Measurements from ENCODE around the gene ASTN2.

DNA sequence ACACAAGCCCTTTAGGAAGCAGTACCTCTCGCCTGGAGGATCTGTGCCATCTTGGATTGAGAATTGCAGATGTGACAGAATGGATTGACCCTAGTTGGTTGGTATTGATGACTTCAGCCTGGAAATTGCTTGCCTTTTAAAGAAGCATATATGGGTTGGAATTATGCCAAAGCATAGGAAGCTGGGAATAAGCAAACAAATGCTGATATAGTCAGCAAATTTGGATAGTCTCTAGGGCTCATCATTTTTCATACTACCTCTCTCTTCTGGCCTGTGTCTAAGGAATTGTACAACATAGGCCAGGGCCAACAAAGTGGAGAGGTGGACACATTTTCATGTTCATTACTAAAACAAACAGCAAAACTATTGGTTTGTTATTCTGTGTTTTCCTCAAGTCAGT, 714.6 kb downstream of the ASTN2 start:
- TF ChIP-seq, protein P1, sequence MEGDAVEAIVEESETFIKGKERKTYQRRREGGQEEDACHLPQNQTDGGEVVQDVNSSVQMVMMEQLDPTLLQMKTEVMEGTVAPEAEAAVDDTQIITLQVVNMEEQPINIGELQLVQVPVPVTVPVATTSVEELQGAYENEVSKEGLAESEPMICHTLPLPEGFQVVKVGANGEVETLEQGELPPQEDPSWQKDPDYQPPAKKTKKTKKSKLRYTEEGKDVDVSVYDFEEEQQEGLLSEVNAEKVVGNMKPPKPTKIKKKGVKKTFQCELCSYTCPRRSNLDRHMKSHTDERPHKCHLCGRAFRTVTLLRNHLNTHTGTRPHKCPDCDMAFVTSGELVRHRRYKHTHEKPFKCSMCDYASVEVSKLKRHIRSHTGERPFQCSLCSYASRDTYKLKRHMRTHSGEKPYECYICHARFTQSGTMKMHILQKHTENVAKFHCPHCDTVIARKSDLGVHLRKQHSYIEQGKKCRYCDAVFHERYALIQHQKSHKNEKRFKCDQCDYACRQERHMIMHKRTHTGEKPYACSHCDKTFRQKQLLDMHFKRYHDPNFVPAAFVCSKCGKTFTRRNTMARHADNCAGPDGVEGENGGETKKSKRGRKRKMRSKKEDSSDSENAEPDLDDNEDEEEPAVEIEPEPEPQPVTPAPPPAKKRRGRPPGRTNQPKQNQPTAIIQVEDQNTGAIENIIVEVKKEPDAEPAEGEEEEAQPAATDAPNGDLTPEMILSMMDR (IDR thresholded peaks at IDR 0.05 in 2 of 3, conservative IDR thresholded peaks at IDR 0.05 in 1 of 3; ENCODE audit: borderline replicate concordance in 1 of 3, insufficient read depth in 1 of 3, low read depth in 2 of 3, low read length in 2 of 3) = no peak
- no peak for TF ChIP-seq EZH2 (IDR thresholded peaks at IDR 0.05)
- no peak for TF ChIP-seq POLR2A (IDR thresholded peaks at IDR 0.05; ENCODE audit: borderline replicate concordance, extremely low read depth, insufficient read depth, insufficient read length)
- no peak for TF ChIP-seq ZNF274 (IDR thresholded peaks at IDR 0.05; ENCODE audit: low read depth, low read length)
- TF ChIP-seq CEBPB (IDR thresholded peaks at IDR 0.05; ENCODE audit: low read depth) = no peak
- TF ChIP-seq TCF7L2 (IDR thresholded peaks at IDR 0.05; ENCODE audit: borderline replicate concordance, extremely low read depth, insufficient read depth, insufficient read length) = no peak
- TF ChIP-seq JUND (IDR thresholded peaks at IDR 0.05) = no peak
- no peak for TF ChIP-seq SIN3A (IDR thresholded peaks at IDR 0.05; ENCODE audit: low read depth)
- TF ChIP-seq POLR2AphosphoS5 (IDR thresholded peaks at IDR 0.05; ENCODE audit: low read depth, low read length) = no peak
- TF ChIP-seq SRF (IDR thresholded peaks at IDR 0.05; ENCODE audit: low read depth) = no peak
- TF ChIP-seq YY1 (IDR thresholded peaks at IDR 0.05; ENCODE audit: extremely low read depth, insufficient replicate concordance, low read depth, low read length) = no peak
- TF ChIP-seq, protein P2, sequence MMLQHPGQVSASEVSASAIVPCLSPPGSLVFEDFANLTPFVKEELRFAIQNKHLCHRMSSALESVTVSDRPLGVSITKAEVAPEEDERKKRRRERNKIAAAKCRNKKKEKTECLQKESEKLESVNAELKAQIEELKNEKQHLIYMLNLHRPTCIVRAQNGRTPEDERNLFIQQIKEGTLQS (IDR thresholded peaks at IDR 0.05) = no peak
- TF ChIP-seq FOSL1 (IDR thresholded peaks at IDR 0.05; ENCODE audit: low read depth) = no peak
- TF ChIP-seq SP1 (IDR thresholded peaks at IDR 0.05; ENCODE audit: low read depth) = no peak
